Gastrocnemius medialis (tissue), 4 donors: Measurements from ENCODE around the gene DNAL4.

ENCODE experiments used
- CTCF ChIP-seq, 5 experiments: fragments of 450-650 bp in 3 of 5; fragments of 200-600 bp in 2 of 5; sonication (generic) in 2 of 5; IDR thresholded peaks in 4 of 5; conservative IDR thresholded peaks in 1 of 5; 1 replicate in 4 of 5; 2 replicates in 1 of 5; pipeline ENCODE4 v1.5.1; 2016 to 2019; ENCODE audit warnings: antibody characterized with exemption in 5 of 5, mild to moderate bottlenecking in 3 of 5, moderate library complexity in 3 of 5
- POLR2A ChIP-seq, 2 donors: fragments of 450-650 bp; IDR thresholded peaks; one replicate each; pipeline ENCODE4 v1.6.1; 2017; ENCODE audit warnings: antibody characterized with exemption in 2 of 2, mild to moderate bottlenecking in 2 of 2, moderate library complexity in 2 of 2

DNA sequence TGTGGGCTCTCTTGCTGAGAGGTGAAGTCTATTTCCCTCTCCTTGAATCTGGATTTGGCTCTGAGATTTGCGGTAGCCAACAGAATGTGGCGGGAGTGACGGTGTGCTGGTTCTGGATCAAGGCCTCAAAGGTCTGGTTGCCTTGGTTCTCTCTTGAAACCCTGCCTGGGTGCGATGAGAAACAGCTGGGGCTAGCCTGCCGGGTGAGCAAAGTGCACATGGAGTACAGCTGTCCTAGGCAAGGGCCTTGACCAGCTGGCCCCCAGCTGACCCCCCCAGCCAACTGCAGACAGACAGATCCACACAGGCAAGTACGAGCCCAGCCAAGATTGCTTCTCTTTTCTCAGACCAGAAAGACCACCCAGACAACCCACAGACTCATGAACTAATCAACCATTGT, 49.0 kb downstream of the DNAL4 start:
- TF ChIP-seq CTCF (IDR thresholded peaks at IDR 0.05 in 4 of 5, conservative IDR thresholded peaks at IDR 0.05 in 1 of 5) = no peak
- TF ChIP-seq POLR2A (IDR thresholded peaks at IDR 0.05) = no peak
